CD4-positive, alpha-beta T cell (primary cell): ENCODE measurements around the gene PIK3C2G. TPM values are rescaled to one million over a fixed set of nuclear protein-coding genes. Genes with fewer than 3 reads are reported as not detected.

Source experiments
- ATAC-seq: fragments of 200-7000 bp; cut with Tn5 transposase; one replicate; pipeline ENCODE4 v1.10.0; 2022; ENCODE audit warnings: mild to moderate bottlenecking; ENCODE audit not compliant: poor library complexity
- CTCF ChIA-PET: fragments of 350-600 bp; sonication (Branson Sonifier 250); formaldehyde crosslinking; loops from one replicate; lab custom pipeline; 2021; ENCODE audit warnings: antibody characterized with exemption, inconsistent platforms; lab: Charles Lee
- POLR2A ChIA-PET: fragments of 350-600 bp; sonication (Branson Sonifier 250); formaldehyde crosslinking; loops from one replicate; lab custom pipeline; 2021; ENCODE audit warnings: antibody characterized with exemption, inconsistent platforms; lab: Charles Lee
- DNase-seq, 14 experiments: peaks; one replicate each; pipeline ENCODE4 v3.0.0-alpha.2; 2013 to 2020; ENCODE audit warnings: mixed read lengths in 2 of 14
- H3K27ac ChIP-seq, 2 donors: one replicate each; pipeline versions ENCODE4 v1.5.1 to v1.7.0; 2013; ENCODE audit warnings: low read length in 2 of 2, low read depth in 1 of 2, mild to moderate bottlenecking in 1 of 2
- H3K27me3 ChIP-seq, 2 experiments: 1 replicate in 1 of 2; 2 replicates in 1 of 2; pipeline versions ENCODE4 v1.6.1 to v1.7.0; 2013; ENCODE audit warnings: low read length in 2 of 2, control low read depth in 1 of 2, mild to moderate bottlenecking in 1 of 2, moderate library complexity in 1 of 2; ENCODE audit not compliant: insufficient read depth in 2 of 2, control insufficient read depth in 1 of 2
- H3K36me3 ChIP-seq: one replicate; pipeline ENCODE4 v1.6.1; 2013; ENCODE audit warnings: low read length, control low read depth; ENCODE audit not compliant: insufficient read depth
- H3K4me1 ChIP-seq: one replicate; pipeline ENCODE4 v1.6.1; 2013; ENCODE audit warnings: low read length, control low read depth; ENCODE audit not compliant: insufficient read depth
- H3K4me3 ChIP-seq: one replicate; pipeline ENCODE4 v1.5.1; 2013; ENCODE audit warnings: mild to moderate bottlenecking, low read length, moderate library complexity
- H3K9me3 ChIP-seq, 2 experiments: 1 replicate in 1 of 2; 2 replicates in 1 of 2; pipeline versions ENCODE4 v1.6.1 to v1.7.0; 2013; ENCODE audit warnings: low read length in 2 of 2, mild to moderate bottlenecking in 2 of 2, control low read depth in 1 of 2, moderate library complexity in 1 of 2; ENCODE audit not compliant: control insufficient read depth in 1 of 2, insufficient read depth in 1 of 2
- H3K27ac Mint-ChIP-seq: one replicate; pipeline ENCODE4 v1.8.0; 2020; ENCODE audit warnings: mixed read lengths
- H3K27me3 Mint-ChIP-seq: one replicate; pipeline ENCODE4 v1.8.0; 2021; ENCODE audit warnings: mixed read lengths
- H3K36me3 Mint-ChIP-seq: one replicate; pipeline ENCODE4 v1.8.0; 2021; ENCODE audit warnings: low read depth, mixed read lengths
- H3K4me1 Mint-ChIP-seq: one replicate; pipeline ENCODE4 v1.8.0; 2021; ENCODE audit warnings: low read depth, mixed read lengths
- H3K4me3 Mint-ChIP-seq: one replicate; pipeline ENCODE4 v1.8.0; 2020; ENCODE audit warnings: mild to moderate bottlenecking, mixed read lengths
- H3K9me3 Mint-ChIP-seq: one replicate; pipeline ENCODE4 v1.8.0; 2020; ENCODE audit warnings: mixed read lengths
- CTCF ChIP-seq: fragments of 200-600 bp; IDR thresholded peaks from one replicate; pipeline ENCODE4 v1.8.0; 2022; ENCODE audit warnings: antibody characterized with exemption, mild to moderate bottlenecking
- intact Hi-C, 2 experiments: fragments of 100-400 bp; cut with DNase I in 1 of 2; cut with micrococcal nuclease in 1 of 2; formaldehyde crosslinking; loops; one replicate each; pipeline versions ENCODE4 v1.15.1 to v1.9.0; 2023 to 2025; cut with DNase I, micrococcal nuclease
- total RNA-seq, 174 experiments: library from RNA in 2 of 174; stranded (reverse) in 2 of 174; gene quantifications; one replicate each; pipeline ENCODE4 v1.2.3 and lab custom pipeline; 2021 to 2026

Gene PIK3C2G
- total RNA-seq, 2 experiments from 2014 or later: not detected

GRCh38 chr12:18646286-18646890 is 385.1 kb downstream of the PIK3C2G start:
- no peak for TF ChIP-seq CTCF
- no peak for ATAC-seq
- Mint-ChIP-seq H3K4me3 (no peak overlapping the region), H3K9me3 (peaks cover 4% of the 10 kb centered on the region), H3K4me1 (no peaks in the 10 kb centered on the region), H3K27me3 (no peaks in the 10 kb centered on the region), H3K36me3 (no peaks in the 10 kb centered on the region), H3K27ac (no peak overlapping the region)
- ChIA-PET POLR2A (no interaction called here), CTCF (no interaction called here)
- Histone ChIP-seq H3K4me3 (no peak overlapping the region), H3K4me1 (no peaks in the 10 kb centered on the region), H3K9me3 (no peaks in the 10 kb centered on the region), H3K27me3 (no peaks in the 10 kb centered on the region), H3K27ac (no peak overlapping the region), H3K36me3 (no peaks in the 10 kb centered on the region)
- DNase-seq: no peak
- intact Hi-C loops: no loop called here

DNA sequence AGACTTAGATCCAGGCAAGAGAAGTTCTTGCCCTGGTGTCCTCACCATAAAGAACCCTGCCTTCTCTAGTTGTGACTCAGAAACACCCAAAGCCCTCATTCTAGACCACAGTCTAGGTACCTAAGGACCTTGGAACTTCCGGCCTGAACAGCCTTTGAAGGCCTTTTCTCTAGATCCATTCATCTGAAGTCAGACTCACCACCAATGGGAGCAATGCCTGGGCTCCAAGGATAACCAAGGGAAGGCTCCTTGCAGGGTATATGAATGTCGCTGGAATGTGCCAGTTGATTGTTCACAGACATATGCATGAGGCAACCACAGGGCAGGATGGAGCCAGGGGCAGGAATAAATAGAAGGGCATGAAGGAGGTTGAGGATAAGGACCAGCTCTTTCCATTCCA is 390.2 kb downstream of the PIK3C2G start:
- no peaks in the 10 kb centered on the region for H3K36me3 ChIP-seq
- H3K4me1 Mint-ChIP-seq: no peaks in the 10 kb centered on the region
- intact Hi-C loops: no loop called here
- H3K27ac ChIP-seq: no peak overlapping the region
- no peaks in the 10 kb centered on the region for H3K27me3 Mint-ChIP-seq
- no peaks in the 10 kb centered on the region for H3K4me1 ChIP-seq
- ChIA-PET CTCF (no interaction called here), POLR2A (no interaction called here)
- H3K4me3 ChIP-seq: no peak overlapping the region
- H3K27me3 ChIP-seq: no peaks in the 10 kb centered on the region
- H3K27ac Mint-ChIP-seq: no peak overlapping the region
- H3K4me3 Mint-ChIP-seq: no peak overlapping the region
- TF ChIP-seq CTCF: no peak
- DNase-seq (no peak), ATAC-seq (no peak)
- peaks cover 5 to 7% of the 10 kb centered on the region in 2 experiments for H3K9me3 ChIP-seq
- H3K36me3 Mint-ChIP-seq: no peaks in the 10 kb centered on the region
- no peaks in the 10 kb centered on the region for H3K9me3 Mint-ChIP-seq

- Mint-ChIP-seq H3K4me3 (no peak overlapping the region), H3K4me1 (no peaks in the 10 kb centered on the region), H3K27me3 (no peaks in the 10 kb centered on the region), H3K36me3 (no peaks in the 10 kb centered on the region), H3K9me3 (peaks cover 1% of the 10 kb centered on the region), H3K27ac (no peak overlapping the region)
- Histone ChIP-seq H3K27ac (no peak overlapping the region), H3K27me3 (no peaks in the 10 kb centered on the region), H3K4me3 (no peak overlapping the region), H3K36me3 (no peaks in the 10 kb centered on the region), H3K9me3 (peaks cover 5 to 7% of the 10 kb centered on the region in 2 experiments), H3K4me1 (no peaks in the 10 kb centered on the region)
- ChIA-PET POLR2A (no interaction called here), CTCF (no interaction called here)
- TF ChIP-seq CTCF: no peak
- ATAC-seq (no peak), DNase-seq (no peak)
- intact Hi-C loops: no loop called here
Observed at GRCh38 chr12:18652596-18652995, 391.3 kb downstream of the PIK3C2G start.
